Tongue (tissue), 2 donors: Measurements from ENCODE around the gene HOXC10. TPM values are rescaled to one million over a fixed set of nuclear protein-coding genes. Genes with fewer than 3 reads are reported as not detected.

ENCODE experiments used
- DNase-seq: peaks from one replicate; pipeline ENCODE4 v3.0.0-alpha.2; 2015
- total RNA-seq: library from RNA; depleted of rRNA; stranded (reverse); fragments of >200 nt; gene quantifications from one replicate; pipeline ENCODE4 v1.2.3, GENCODE V29; 2014

The HOXC10 gene
- not detected for total RNA-seq

DNA sequence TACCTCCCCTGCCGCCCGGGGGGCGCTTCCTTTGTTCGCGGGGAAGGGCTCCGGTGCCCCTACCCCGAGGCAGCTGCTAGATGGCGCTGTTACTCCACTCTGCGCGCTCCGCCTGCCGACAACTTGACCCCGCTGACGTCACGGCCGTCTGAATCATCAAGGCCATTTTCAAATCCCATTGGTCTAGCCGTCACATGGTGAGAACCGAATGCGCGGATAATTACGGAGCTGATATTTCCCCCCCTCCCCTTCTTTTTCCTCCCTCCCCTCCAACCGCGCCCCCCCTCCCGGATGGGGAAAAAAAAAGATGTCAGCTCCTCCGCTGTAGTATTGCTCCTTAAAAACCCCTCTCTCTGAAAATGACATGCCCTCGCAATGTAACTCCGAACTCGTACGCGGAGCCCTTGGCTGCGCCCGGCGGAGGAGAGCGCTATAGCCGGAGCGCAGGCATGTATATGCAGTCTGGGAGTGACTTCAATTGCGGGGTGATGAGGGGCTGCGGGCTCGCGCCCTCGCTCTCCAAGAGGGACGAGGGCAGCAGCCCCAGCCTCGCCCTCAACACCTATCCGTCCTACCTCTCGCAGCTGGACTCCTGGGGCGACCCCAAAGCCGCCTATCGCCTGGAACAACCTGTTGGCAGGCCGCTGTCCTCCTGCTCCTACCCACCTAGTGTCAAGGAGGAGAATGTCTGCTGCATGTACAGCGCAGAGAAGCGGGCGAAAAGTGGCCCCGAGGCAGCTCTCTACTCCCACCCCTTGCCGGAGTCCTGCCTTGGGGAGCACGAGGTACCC is at the start of gene HOXC10:
TSS of gene HOXC10 (plus strand) at position 246 of the 791 bp plus-strand sequence. CDS start at position 360, 114 bp downstream.
- DNase-seq: peak; percentile 89

DNA sequence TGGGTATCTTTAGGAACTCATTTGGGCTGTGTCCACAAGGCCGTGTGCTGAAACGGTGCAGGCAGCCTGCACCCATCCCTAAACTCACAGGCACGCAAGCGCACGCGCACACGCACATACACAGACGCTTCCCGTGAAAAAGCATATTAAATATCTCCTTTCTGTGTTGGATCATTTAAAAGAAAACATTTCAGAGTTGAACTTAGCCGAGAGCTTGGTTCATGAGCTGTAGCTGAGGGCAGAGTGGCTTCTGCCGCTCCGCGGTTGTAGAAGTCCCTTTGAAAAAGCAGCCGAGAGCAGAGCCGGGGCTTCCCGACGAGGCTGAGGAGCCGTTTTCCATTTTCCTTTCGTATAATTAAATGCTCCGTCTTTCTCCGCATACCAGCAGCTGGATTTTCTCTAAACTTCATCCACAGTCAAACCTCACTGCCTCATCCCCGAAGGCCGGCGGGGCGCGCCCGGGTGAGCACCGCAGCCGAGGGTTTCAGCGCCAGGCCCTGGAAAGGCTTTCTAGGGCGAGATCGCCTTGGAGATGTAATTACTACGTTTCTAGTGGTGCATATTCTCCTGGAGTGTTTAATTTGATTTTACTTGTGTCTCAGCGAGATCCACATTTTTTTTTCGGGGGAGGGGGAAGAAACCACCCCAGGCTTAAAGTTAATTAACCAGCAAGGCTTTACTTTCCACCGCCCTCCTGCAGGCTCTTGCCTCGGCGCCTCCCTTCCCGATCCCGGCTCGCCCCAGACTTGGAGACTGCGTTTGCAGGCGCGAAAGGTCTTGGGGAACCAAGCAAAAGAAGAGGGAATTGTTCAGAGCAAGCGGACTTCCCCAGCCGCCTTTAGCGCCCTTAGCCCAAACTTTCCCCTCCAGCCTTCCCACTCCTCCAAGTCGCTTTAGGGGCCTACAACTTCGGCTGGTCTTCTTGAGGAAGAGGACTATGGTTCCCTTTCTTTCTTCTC is 49.3 kb upstream of the HOXC10 start:
- DNase-seq: no peak

DNA sequence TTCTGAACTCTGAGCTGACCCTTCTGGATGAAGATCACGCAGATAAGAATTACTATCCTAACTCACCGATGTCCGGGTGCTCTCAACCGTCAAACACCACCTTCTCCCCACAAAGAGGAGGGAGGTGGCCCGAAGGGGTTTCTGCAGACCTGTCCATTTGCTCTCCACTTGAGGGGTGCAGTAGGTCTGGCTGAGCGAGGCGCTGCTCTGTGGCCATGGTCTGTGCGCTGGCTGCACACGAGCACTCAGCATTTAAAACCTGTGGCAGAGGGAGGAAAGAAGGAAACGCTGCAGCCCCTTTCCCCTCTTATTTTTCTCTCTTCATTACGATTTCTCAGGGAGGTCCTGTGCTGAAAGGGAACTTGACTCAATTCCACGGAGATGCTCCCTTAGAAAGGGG is 47.8 kb upstream of the HOXC10 start:
- DNase-seq: no peak

DNA sequence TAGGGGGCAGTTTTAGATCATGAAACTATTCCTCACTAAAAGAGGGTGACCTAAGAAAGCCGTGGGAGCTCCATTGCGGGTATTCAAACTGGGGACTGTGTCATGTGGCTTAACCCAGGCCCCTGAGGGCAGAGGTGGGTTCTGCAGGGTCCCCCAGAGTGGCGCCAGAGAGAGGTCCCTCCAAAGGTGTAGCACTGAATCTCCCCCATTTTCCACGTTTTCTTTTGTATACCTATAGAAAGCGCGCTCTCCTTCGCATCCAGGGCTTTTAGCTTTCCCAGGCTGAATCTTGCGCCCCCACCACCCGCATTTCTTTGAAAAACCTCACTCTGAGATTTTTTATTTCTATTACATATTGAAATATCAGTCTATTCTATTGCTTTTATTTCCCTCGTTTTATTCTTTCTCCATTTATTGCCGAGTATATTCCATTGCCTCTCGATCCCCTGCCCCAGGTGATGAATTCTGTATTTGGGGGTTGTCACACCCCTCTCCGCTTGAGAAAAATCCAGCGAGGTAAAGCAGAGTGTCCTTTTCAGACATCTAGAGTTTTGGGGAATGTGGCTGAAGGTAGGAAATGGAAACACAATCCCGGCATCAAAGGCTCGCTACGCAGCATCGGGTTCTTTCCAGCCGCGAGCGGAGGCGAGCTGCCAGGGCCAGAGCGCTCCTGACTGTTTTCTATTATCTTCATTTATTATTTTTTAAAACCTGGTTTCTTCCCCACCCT is 47.2 kb upstream of the HOXC10 start:
- no peak for DNase-seq

- DNase-seq: peak; percentile 59
Measured at GRCh38 chr12:53938326-53939140, 46.4 kb upstream of the HOXC10 start, which contains the start of gene HOXC13. TSS of gene HOXC13 (plus strand) at chr12:53938831. CDS start at chr12:53938907, 76 bp downstream.

DNA sequence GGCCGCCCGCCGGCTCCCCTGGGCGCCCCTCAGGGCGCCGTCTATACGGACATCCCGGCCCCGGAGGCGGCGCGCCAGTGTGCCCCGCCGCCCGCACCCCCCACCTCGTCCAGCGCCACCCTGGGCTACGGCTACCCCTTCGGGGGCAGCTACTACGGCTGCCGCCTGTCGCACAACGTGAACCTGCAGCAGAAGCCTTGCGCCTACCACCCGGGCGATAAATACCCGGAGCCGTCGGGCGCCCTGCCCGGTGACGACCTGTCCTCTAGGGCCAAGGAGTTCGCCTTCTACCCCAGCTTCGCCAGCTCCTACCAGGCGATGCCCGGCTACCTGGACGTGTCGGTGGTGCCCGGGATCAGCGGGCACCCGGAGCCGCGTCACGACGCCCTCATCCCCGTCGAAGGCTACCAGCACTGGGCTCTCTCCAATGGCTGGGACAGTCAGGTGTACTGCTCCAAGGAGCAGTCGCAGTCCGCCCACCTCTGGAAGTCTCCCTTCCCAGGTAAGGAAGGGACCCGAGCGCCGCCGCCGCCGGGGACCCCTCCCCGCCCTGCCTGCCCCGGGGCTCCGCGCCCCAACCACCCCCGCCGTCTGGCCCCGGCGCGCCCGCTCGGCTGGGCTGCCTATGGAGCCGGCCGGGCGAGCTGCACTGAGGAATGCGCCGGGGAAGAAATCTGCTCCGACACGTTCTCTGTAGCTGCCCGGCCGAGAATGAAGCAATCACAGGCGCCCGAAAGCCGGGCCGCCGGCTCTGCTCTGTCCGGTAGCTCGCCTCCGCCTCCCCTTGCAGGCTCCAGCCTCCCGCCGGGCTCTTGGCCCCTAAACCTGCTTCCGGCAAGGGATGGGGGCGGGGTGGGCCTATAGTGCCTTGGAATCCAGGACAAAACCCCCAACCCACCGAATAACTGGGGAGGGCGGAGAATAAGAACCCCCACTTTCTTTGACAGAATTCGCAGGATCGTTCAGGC is 45.5 kb upstream of the HOXC10 start:
- no peak for DNase-seq

DNA sequence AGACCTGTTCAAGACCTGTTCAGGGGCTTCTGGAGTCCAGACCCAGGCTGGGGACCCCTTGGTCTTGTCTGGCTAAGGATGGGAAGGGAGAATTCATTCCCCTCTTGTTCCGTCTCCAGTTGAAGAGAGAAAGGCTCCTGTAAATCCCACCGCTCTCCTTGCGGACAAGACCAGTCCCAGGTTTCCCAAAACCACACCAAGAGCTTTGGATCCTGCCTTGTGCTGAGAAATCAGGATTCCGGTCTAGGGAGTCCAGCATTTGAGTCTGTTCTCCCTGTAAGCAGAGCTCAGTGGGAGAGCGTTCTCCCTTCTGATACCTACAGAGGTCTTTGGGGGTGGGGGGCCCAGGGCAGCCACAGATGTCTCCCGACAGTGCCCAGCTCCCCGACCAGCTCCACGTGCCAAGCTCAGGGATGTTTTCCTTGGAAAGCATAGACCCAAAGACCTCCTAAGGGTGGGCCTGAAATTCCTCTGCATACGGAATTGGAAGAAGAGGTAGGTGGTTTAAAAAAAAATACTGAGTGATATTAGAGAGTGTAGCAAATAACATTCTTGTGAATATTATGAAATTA is 44.4 kb upstream of the HOXC10 start:
- no peak for DNase-seq

- no peak for DNase-seq
Measured at GRCh38 chr12:53941187-53941586, 43.8 kb upstream of the HOXC10 start.

DNA sequence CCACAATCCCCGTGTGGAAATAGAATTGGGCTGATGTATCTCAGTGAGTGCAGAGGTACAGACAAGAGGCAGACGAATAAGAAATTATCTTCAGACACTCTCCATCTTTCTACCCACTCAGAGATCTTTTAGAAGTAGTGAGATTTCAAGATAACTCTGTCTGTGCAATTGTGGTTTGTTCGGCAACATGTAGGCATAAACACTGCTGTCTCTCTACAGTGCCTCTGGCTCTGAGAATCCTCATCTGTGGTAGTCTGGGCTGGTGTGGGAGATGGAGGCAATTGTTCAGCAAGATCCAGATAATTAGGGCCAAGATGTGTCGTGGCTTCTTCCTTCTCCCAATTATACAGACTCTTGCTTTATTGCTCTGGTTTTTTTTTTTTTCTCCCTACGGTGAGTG is 43.2 kb upstream of the HOXC10 start:
- no peak for DNase-seq

DNA sequence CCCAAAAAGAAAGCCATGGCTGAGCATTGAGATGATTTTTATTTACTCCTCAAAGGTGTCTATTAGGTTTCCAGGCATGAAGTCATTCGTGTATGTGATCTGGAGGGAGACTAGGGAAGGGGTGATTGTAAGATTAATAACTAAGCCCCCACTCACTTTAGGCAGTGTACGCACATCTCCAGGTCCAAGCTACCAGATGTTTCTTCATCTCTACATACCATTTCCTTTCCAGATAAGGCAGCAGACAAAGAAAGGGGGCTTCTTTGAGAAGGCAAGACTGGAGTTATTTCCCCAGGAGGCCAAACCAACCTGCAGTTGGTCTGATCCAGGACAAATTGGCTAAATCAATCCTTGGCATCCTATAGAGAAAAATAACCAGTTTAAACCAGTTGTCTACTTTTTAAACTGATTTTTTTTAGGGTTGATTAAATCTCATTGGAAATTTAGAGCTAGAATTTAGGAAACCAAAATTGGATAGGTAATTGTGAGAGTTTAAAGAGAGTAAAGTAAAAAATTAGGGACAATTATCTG is 42.4 kb upstream of the HOXC10 start:
- DNase-seq: no peak

- DNase-seq: no peak
Measured at GRCh38 chr12:53944209-53944608, 40.7 kb upstream of the HOXC10 start.

DNA sequence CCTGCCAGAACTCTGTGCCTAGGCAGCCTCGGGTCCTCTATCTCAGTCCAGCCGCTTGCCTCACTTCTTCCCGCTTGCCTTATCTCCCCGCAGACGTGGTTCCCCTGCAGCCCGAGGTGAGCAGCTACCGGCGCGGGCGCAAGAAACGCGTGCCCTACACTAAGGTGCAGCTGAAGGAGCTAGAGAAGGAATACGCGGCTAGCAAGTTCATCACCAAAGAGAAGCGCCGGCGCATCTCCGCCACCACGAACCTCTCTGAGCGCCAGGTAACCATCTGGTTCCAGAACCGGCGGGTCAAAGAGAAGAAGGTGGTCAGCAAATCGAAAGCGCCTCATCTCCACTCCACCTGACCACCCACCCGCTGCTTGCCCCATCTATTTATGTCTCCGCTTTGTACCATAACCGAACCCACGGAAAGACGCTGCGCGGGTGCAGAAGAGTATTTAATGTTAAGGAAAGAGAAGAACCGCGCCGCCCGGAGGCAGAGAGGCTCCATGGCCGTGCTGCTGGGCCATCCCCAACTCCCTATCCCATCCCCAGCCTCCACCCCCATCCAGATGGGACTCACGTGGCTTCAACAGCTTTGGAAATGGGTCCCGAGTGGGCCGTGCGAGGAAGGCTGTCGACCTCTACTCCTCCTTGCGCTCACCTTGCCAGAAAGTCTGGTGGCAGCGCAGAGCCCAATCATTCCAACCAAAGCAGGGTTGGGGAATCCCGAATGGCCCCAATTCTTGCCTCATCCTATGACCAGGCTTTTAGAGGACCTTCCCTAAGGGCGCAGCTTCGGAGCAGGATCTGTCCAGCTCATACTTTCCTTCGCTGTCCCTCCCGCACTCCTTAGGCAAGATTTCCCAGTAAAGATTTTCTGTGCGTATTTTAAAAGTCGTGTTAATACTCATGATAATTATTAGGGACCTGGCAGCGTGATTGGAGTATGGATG is 39.8 kb upstream of the HOXC10 start:
- DNase-seq: no peak

DNA sequence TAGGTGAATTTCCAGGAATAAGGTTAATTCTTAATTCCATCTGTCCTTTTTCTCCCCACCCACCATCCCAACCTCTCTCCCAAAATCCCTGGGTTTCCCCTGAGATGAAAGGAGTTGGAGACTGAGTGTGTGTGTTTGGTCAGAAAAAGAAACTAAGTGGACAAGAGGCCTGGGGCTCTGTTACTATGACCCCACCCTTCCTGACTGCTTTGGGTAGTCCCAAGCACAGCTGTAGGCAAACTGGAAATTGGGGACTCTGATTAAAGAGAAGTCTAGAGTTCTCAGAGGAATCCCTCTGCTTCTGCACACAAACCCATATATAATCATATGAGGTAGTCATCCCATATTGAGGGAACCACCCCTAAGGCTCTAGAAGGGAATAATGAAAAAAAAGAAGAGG is 37.2 kb upstream of the HOXC10 start:
- no peak for DNase-seq

DNA sequence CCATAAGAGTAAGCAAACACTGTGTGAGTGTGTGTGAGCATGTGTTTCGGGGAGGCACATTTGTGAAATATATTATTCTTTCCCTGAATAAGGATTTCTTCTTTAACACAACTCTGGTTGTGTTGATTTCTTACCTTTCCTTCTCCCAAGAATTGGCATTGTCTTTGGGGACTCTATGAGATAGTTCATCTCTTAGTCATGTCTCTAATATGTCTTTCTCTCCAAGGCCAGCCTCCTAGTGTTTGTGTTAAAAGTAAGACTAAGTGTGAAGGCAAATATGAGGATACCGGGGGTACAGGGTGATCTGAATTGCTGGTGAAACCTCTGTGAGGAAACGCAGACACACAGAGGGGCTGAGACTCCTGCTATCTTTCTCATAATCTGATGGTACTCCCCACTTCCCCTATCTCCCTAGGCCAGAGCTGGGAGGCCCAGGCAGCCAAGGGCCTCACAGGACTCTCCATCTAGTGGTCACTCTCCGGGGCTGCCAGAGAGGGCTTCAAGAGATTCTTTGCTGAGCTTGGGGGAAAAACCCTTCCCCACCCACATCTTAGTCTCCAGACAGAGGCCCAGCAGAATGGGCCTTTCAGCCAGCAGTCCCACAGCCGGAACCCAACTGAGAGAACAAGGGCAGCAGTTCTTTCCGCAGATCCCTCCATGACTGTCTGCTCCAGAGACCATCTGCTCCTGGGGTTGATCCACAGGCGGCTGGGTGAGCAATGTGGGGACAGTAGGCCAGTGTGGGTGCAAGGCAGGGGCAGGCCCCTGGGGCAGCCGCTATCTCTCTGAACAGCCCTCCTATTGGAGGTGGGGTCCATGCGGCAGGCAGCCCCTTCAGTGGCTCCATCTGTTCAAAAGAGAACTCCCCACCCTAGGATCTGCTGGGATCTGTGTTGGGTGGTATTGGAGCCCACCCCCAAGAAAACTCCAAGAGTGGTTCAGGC is 36.0 kb upstream of the HOXC10 start:
- DNase-seq: no peak

DNA sequence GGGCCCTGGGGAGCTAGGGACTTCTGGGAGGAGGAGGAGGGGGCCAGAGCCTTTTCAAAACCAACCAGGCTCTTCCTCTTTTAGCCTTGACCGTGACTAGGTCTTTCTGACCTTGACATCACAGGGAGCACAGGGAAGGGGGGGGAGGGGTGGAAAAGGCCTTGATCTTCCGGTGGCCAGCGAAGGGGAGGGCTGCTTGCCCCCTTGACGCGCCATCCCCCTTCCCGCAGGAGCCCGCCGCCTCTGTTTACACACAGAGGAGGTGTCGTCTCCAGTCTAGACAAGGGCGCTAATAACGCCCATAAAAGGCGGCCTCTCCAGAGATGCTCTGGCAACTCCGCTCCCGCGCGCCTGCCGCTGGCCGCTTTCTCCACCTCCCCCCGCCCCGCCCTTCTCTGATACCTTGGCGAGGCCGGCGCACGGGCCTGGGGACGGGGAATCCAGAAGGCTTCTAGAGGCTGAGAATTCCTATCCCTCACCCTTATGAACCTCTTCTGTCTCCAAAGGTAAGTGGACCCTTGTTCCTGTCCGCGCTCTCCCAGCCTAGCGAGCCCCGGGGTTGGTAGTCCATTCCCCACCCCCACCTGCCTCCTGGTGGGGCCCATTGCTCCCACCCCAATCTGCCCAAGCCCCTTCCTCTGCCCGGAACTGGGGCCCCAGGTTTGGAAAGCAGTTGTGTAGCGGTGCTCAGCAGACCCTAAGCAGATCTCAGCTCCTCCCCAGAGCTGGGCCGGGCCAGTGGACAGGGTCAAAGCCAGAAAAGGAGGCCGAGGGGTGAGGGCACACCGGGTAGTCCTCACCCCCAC is 35.1 kb upstream of the HOXC10 start:
- no peak for DNase-seq

DNA sequence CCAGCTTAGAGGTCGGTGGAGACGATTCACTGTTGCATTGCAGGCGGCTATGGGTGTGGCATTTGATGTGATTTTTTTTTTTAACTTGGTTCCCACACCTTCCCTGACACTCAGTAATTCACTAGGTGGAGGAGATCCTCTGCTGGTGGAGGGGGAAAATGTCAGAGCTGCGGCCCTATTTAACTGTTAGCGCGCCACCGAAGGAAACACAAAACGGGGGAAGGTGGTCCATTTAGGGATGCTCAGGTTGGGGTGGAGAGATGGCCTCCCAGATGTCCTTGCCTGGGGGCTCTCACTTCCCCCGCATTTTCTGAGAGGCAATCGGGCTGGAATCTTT is 34.5 kb upstream of the HOXC10 start:
- no peak for DNase-seq
